Parathyroid adenoma (tissue), 2 donors: ENCODE measurements around the gene TTF2.

Experiments
- H2AFZ ChIP-seq: fragments of 300-600 bp; sonication (generic); one replicate; pipeline ENCODE4 v1.7.0; 2017; ENCODE audit warnings: antibody characterized with exemption, mild to moderate bottlenecking
- H3K27ac ChIP-seq: fragments of 300-600 bp; sonication (generic); one replicate; pipeline ENCODE4 v1.7.0; 2017
- H3K27me3 ChIP-seq: fragments of 300-600 bp; sonication (generic); one replicate; pipeline ENCODE4 v1.7.0; 2017; ENCODE audit warnings: low read length; ENCODE audit not compliant: control insufficient read depth, insufficient read depth
- H3K36me3 ChIP-seq: fragments of 300-600 bp; sonication (generic); one replicate; pipeline ENCODE4 v1.7.0; 2017; ENCODE audit warnings: low read length; ENCODE audit not compliant: control insufficient read depth, insufficient read depth
- H3K4me1 ChIP-seq: fragments of 300-600 bp; sonication (generic); one replicate; pipeline ENCODE4 v1.7.0; 2017; ENCODE audit warnings: control low read depth
- H3K4me2 ChIP-seq: fragments of 300-600 bp; sonication (generic); one replicate; pipeline ENCODE4 v1.7.0; 2017; ENCODE audit warnings: low read length
- H3K4me3 ChIP-seq: fragments of 300-600 bp; sonication (generic); one replicate; pipeline ENCODE4 v1.7.0; 2017; ENCODE audit warnings: low read depth, low read length
- H3K79me2 ChIP-seq: fragments of 300-600 bp; sonication (generic); one replicate; pipeline ENCODE4 v1.7.0; 2017; ENCODE audit warnings: control low read depth
- H3K9ac ChIP-seq: fragments of 300-600 bp; sonication (generic); one replicate; pipeline ENCODE4 v1.7.0; 2017; ENCODE audit warnings: mild to moderate bottlenecking
- H3K9me3 ChIP-seq: fragments of 300-600 bp; sonication (generic); one replicate; pipeline ENCODE4 v1.7.0; 2017; ENCODE audit warnings: low read length; ENCODE audit not compliant: control insufficient read depth
- TF ChIP-seq, protein P1 (sequence below): fragments of 300-600 bp; sonication (generic); IDR thresholded peaks from one replicate; pipeline ENCODE4 v1.7.0; 2017; ENCODE audit warnings: antibody characterized with exemption, mild to moderate bottlenecking
- donor health status: primary hyperparathyroidism.

The TTF2 gene

DNA sequence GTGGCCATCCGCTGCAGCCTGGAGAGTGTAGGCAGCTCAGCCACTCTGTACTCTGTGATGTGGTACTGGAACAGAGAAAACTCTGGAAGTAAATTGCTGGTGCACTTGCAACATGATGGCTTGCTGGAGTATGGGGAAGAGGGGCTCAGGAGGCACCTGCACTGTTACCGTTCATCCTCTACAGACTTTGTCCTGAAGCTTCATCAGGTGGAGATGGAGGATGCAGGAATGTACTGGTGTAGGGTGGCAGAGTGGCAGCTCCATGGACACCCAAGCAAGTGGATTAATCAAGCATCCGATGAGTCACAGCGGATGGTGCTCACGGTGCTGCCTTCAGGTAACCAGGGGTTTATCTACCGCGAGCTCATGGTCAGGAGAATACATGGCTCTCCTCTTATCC lies 34.6 kb upstream of the TTF2 start:
- no peaks in the 10 kb centered on the region for H3K4me1 ChIP-seq
- H3K9me3 ChIP-seq = no peaks in the 10 kb centered on the region
- no peaks in the 10 kb centered on the region for H3K36me3 ChIP-seq
- H3K4me3 ChIP-seq = no peak overlapping the region
- H3K79me2 ChIP-seq = no peaks in the 10 kb centered on the region
- TF ChIP-seq, protein P1, sequence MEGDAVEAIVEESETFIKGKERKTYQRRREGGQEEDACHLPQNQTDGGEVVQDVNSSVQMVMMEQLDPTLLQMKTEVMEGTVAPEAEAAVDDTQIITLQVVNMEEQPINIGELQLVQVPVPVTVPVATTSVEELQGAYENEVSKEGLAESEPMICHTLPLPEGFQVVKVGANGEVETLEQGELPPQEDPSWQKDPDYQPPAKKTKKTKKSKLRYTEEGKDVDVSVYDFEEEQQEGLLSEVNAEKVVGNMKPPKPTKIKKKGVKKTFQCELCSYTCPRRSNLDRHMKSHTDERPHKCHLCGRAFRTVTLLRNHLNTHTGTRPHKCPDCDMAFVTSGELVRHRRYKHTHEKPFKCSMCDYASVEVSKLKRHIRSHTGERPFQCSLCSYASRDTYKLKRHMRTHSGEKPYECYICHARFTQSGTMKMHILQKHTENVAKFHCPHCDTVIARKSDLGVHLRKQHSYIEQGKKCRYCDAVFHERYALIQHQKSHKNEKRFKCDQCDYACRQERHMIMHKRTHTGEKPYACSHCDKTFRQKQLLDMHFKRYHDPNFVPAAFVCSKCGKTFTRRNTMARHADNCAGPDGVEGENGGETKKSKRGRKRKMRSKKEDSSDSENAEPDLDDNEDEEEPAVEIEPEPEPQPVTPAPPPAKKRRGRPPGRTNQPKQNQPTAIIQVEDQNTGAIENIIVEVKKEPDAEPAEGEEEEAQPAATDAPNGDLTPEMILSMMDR = no peak
- H3K9ac ChIP-seq = no peak overlapping the region
- no peak overlapping the region for H3K27ac ChIP-seq
- no peak overlapping the region for H3K4me2 ChIP-seq
- no peak overlapping the region for H2AFZ ChIP-seq
- H3K27me3 ChIP-seq = no peaks in the 10 kb centered on the region

DNA sequence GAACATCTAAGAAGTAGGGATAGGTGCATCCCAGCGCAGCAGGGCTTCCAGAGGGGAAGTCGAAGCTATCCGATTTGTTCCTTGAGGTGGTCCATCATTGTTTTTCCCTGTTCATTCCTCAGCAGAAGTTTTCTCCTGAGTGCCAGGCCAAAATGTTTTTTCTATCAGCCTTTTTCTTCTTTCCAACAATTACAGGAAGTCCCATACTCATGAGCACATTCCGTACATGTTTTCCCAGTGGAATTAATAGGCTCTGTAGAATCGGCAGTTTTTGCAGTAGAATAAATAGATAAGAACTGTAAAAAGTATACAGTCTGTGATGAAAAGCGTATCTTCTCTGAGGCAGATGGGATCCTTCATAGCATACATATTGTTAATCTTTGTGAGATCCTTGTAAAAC lies 33.8 kb upstream of the TTF2 start:
- Histone ChIP-seq H3K27me3 (no peaks in the 10 kb centered on the region), H3K9ac (no peak overlapping the region), H3K36me3 (no peaks in the 10 kb centered on the region), H3K4me2 (no peak overlapping the region), H3K9me3 (no peaks in the 10 kb centered on the region), H3K4me1 (no peaks in the 10 kb centered on the region), H3K27ac (no peak overlapping the region), H3K79me2 (no peaks in the 10 kb centered on the region), H2AFZ (no peak overlapping the region), H3K4me3 (no peak overlapping the region)
- TF ChIP-seq, protein P1 = no peak

DNA sequence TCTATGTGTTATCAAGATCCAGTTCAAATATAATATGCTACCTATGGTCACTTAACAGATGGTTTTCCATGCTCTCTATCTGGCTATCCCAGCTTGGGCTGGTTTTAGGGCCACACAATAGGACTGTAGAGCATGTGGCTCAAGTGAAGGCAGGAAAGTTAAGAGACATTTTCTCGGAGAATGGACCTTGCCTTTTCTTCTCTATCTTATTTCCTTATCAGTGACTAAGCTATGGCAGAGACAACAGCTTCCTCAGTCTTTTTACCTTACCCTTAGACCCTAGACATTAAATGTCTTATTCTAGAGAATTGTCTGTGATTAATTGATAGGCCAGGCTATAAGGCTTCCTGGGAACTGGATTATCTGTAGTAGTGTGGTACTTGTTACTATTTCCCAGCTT lies 30.4 kb upstream of the TTF2 start:
- Histone ChIP-seq H3K9me3 (no peaks in the 10 kb centered on the region), H3K27ac (no peak overlapping the region), H3K27me3 (no peaks in the 10 kb centered on the region), H3K36me3 (no peaks in the 10 kb centered on the region), H3K4me2 (no peak overlapping the region), H3K9ac (no peak overlapping the region), H3K79me2 (no peaks in the 10 kb centered on the region), H2AFZ (no peak overlapping the region), H3K4me3 (no peak overlapping the region), H3K4me1 (no peaks in the 10 kb centered on the region)
- TF ChIP-seq, protein P1 = no peak

DNA sequence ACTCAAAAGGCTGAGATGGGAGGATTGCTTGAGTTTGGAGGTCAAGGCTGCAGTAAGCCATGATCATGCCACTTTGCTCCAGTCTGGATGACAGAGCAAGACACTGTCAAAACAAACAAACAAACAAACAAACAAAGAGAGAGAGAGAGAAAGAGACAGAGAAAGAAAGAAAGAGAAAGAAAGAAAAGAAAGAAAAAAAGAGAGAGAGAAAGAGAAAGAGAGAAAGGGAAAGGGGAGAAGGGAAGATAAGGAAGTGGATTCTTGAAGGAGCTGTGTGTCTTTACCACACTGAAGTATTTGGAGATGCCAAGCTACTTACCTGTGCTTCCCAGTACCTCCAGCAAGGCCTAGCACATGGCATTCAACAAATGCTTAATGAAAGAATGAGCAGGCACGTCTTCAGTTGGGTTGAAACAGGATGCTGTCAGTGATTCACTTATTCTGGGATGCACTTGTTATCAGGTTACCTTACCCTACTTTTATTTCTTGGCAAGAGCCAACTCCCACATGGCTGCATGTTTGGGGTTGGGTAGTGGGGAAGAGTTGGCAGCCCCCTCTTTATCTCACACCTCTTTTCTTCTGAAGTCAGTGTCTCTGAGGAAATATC lies 29.8 kb upstream of the TTF2 start:
- Histone ChIP-seq H3K27ac (no peak overlapping the region), H2AFZ (no peak overlapping the region)
- TF ChIP-seq, protein P1 = no peak

DNA sequence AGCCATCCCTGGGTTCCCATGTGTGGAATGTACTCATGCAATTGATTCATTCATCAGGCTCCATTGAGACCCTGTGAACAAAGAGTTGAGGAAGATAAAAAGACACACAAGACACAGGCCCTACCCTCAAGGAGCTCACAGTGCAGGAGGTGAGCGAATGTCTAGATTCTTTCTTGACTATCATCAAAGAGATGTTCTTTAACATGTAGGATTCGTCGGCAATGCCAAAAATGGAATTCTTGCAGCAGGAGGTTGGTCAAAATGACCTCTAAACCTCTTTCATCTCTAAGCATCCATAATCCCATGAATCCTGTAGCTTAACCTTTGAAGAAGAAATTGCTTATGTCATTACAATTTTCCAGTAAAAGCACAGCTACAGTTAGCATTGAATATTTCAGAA lies 27.9 kb upstream of the TTF2 start:
- Histone ChIP-seq H3K4me2 (no peak overlapping the region), H3K36me3 (no peaks in the 10 kb centered on the region), H3K9ac (no peak overlapping the region), H3K9me3 (no peaks in the 10 kb centered on the region), H3K4me3 (no peak overlapping the region), H3K27me3 (no peaks in the 10 kb centered on the region), H3K79me2 (no peaks in the 10 kb centered on the region), H3K27ac (no peak overlapping the region), H2AFZ (no peak overlapping the region), H3K4me1 (no peaks in the 10 kb centered on the region)
- TF ChIP-seq, protein P1 = no peak

More for the DNA sequence above, 29.8 kb upstream of the TTF2 start:
- no peak overlapping the region for H3K9ac ChIP-seq
- no peaks in the 10 kb centered on the region for H3K79me2 ChIP-seq
- H3K27me3 ChIP-seq = no peaks in the 10 kb centered on the region
- H3K4me1 ChIP-seq = no peaks in the 10 kb centered on the region
- H3K36me3 ChIP-seq = no peaks in the 10 kb centered on the region
- no peak overlapping the region for H3K4me2 ChIP-seq
- H3K4me3 ChIP-seq = no peak overlapping the region
- H3K9me3 ChIP-seq = no peaks in the 10 kb centered on the region
